HepG2 (cell line): ENCODE measurements around the gene CEP57L1. TPM values are rescaled to one million over a fixed set of nuclear protein-coding genes. Genes with fewer than 3 reads are reported as not detected.

Experiments
- ATF1 ChIP-seq: IDR thresholded peaks from 2 replicates; pipeline ENCODE4 v1.6.1; 2016; ENCODE audit warnings: mild to moderate bottlenecking, control low read depth
- KLF13 ChIP-seq: sonication (generic); formaldehyde crosslinking; IDR thresholded peaks from 2 replicates; pipeline ENCODE4 v1.4.0; 2020; ENCODE audit warnings: mild to moderate bottlenecking, missing genetic modification reagents
- MIER2 ChIP-seq: IDR thresholded peaks from 2 replicates; pipeline ENCODE4 v1.6.1; 2016; ENCODE audit warnings: missing biosample characterization, missing genetic modification reagents
- RCOR2 ChIP-seq: IDR thresholded peaks from 2 replicates; pipeline ENCODE4 v1.6.1; 2016; ENCODE audit warnings: missing biosample characterization, missing genetic modification reagents
- RFX1 ChIP-seq: fragments of 450-650 bp; IDR thresholded peaks from 2 replicates; pipeline ENCODE4 v1.6.1; 2017
- SRF ChIP-seq: IDR thresholded peaks from 2 replicates; pipeline ENCODE4 v1.6.1; 2011; ENCODE audit warnings: mild to moderate bottlenecking, low read depth, low read length, moderate library complexity
- SSRP1 ChIP-seq: IDR thresholded peaks from 2 replicates; pipeline ENCODE4 v1.6.1; 2016; ENCODE audit warnings: control low read depth
- TEAD3 ChIP-seq: optimal IDR thresholded peaks from 2 replicates; pipeline ENCODE3; 2016; ENCODE audit warnings: borderline replicate concordance
- TMF1 ChIP-seq: sonication (generic); formaldehyde crosslinking; IDR thresholded peaks from 2 replicates; pipeline ENCODE4 v1.8.1; 2022; ENCODE audit warnings: low read depth, missing genetic modification reagents
- TRIM24 ChIP-seq: sonication (generic); formaldehyde crosslinking; IDR thresholded peaks from 2 replicates; pipeline ENCODE4 v1.8.0; 2022; ENCODE audit warnings: mild to moderate bottlenecking, missing genetic modification reagents
- WIZ ChIP-seq: sonication (generic); formaldehyde crosslinking; IDR thresholded peaks from 2 replicates; pipeline ENCODE4 v1.5.1; 2020; ENCODE audit warnings: mild to moderate bottlenecking, missing genetic modification reagents
- ZBTB38 ChIP-seq: sonication (generic); formaldehyde crosslinking; IDR thresholded peaks from 2 replicates; pipeline ENCODE4 v1.5.1; 2020; ENCODE audit warnings: mild to moderate bottlenecking, missing genetic modification reagents
- ZFP82 ChIP-seq: sonication (generic); formaldehyde crosslinking; IDR thresholded peaks from 2 replicates; pipeline ENCODE4 v1.5.1; 2020; ENCODE audit warnings: mild to moderate bottlenecking, missing genetic modification reagents, borderline replicate concordance
- ZNF136 ChIP-seq: sonication (generic); formaldehyde crosslinking; IDR thresholded peaks from 2 replicates; pipeline ENCODE4 v1.8.1; 2022; ENCODE audit warnings: low read depth, mild to moderate bottlenecking, moderate library complexity, missing genetic modification reagents
- ZNF335 ChIP-seq: sonication (generic); formaldehyde crosslinking; IDR thresholded peaks from 2 replicates; pipeline ENCODE4 v1.4.0; 2020; ENCODE audit warnings: missing genetic modification reagents
- ZNF496 ChIP-seq: sonication (generic); formaldehyde crosslinking; IDR thresholded peaks from 2 replicates; pipeline ENCODE4 v1.8.1; 2023; ENCODE audit warnings: mild to moderate bottlenecking, moderate library complexity, missing genetic modification reagents; ENCODE audit not compliant: insufficient replicate concordance
- ZNF501 ChIP-seq: sonication (generic); formaldehyde crosslinking; IDR thresholded peaks from 2 replicates; pipeline ENCODE4 v1.5.1; 2020; ENCODE audit warnings: mild to moderate bottlenecking, moderate library complexity, missing genetic modification reagents
- polyA plus RNA-seq, 8 experiments: library from polyadenylated mRNA; depleted of rRNA in 3 of 8; stranded (reverse) in 7 of 8; unstranded in 1 of 8; fragments of >200 nt; fragmentation: Illumina TruSeq in 4 of 8; extraction: Trizol in 4 of 8; gene quantifications; 2 replicates each; pipeline versions ENCODE4 v1.2.1 to v1.2.3, GENCODE V29; 2011 to 2016; ENCODE audit warnings: low read depth in 4 of 8, missing spikeins in 1 of 8, mixed read lengths in 1 of 8; ENCODE audit not compliant: insufficient read depth in 1 of 8
- total RNA-seq, 5 experiments: library from RNA; depleted of rRNA; stranded (reverse); fragments of >200 nt; fragmentation: Illumina TruSeq; extraction: Trizol; gene quantifications; 2 replicates each; pipeline ENCODE4 v1.2.3, GENCODE V29; 2016; ENCODE audit warnings: low read depth in 1 of 5
- TF ChIP-seq, protein P1 (sequence below): sonication (generic); formaldehyde crosslinking; IDR thresholded peaks from 2 replicates; pipeline ENCODE4 v1.4.0; 2020; ENCODE audit warnings: mild to moderate bottlenecking, missing genetic modification reagents
- TF ChIP-seq, protein P2 (sequence below): conservative IDR thresholded peaks from 2 replicates; pipeline ENCODE4 v1.6.1; 2018; ENCODE audit warnings: missing genetic modification reagents
- TF ChIP-seq, protein P3 (sequence below): sonication (generic); formaldehyde crosslinking; IDR thresholded peaks from 2 replicates; pipeline ENCODE4 v1.4.0; 2020; ENCODE audit warnings: missing genetic modification reagents, mild to moderate bottlenecking, borderline replicate concordance
- TF ChIP-seq, protein P4 (sequence below): sonication (generic); formaldehyde crosslinking; IDR thresholded peaks from 2 replicates; pipeline ENCODE4 v1.5.0; 2020; ENCODE audit warnings: mild to moderate bottlenecking, missing genetic modification reagents, borderline replicate concordance

Gene CEP57L1
- total and polyA plus RNA-seq, 2 of the 13 experiments (the other 11 are each of a cell fraction or from before 2014, with no cell fraction given), result 7.7 to 15.5 TPM

DNA sequence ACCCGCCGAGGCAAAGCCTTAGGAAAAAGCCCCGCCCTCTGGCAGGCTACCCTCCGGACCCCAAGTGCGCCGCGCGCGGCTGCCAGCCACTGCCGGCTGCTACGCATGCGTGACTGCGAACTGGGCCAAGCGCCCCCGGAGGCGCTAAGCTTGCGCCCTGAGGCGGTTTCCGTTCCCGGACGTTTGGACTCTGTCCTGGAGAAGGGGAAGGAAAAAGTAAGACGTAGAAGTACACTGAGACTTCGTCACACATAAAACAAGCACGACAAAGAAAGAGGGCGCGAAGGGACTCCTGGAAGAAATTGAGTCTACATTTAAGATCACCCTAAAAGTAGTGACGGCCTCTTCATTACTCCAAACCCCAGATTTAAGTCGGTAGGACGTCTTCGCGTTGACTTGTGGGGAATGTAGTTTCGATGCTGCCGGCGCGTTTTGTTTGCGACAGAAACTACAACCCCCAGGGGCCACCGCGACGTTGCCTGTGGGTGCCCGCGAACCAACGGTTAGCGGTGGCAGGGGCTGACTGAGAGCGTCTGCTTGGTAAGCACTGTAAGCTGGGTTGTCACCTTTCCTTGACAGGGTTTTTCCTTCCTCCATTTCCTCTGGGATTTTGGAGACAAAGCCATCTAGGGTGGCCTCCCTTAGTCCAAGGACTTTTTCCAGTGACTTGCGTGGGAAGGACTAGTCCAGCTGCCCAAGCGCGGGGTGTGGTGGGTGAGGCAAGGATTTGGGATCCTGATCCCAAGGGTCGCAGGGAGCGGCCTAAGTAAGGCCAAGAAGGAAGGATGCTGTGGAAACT is at the start of gene CEP57L1 (continued):
- TF ChIP-seq WIZ (CRISPR knock-in tag) (no peak), ZNF335 (CRISPR knock-in tag) (peak; percentile 77; the same call in 1 of the 2 replicates), TMF1 (no peak), ATF1 (CRISPR knock-in tag) (peak; percentile 97), SSRP1 (no peak), MIER2 (CRISPR knock-in tag) (no peak), TRIM24 (CRISPR knock-in tag) (no peak), SRF (0 out of 2 replicates have a peak, but pooled peaks have one; percentile 52), ZNF501 (CRISPR knock-in tag) (peak; percentile 65; the same call in 1 of the 2 replicates), ZNF136 (CRISPR knock-in tag) (no peak; the same call in 1 of the 2 replicates), ZBTB38 (CRISPR knock-in tag) (no peak; the same call in 1 of the 2 replicates), TEAD3 (CRISPR knock-in tag) (peak; percentile 56), RCOR2 (CRISPR knock-in tag) (no peak), ZFP82 (CRISPR knock-in tag) (no peak), RFX1 (no peak), KLF13 (CRISPR knock-in tag) (no peak), ZNF496 (CRISPR knock-in tag) (no peak)
- TF ChIP-seq, protein P1, sequence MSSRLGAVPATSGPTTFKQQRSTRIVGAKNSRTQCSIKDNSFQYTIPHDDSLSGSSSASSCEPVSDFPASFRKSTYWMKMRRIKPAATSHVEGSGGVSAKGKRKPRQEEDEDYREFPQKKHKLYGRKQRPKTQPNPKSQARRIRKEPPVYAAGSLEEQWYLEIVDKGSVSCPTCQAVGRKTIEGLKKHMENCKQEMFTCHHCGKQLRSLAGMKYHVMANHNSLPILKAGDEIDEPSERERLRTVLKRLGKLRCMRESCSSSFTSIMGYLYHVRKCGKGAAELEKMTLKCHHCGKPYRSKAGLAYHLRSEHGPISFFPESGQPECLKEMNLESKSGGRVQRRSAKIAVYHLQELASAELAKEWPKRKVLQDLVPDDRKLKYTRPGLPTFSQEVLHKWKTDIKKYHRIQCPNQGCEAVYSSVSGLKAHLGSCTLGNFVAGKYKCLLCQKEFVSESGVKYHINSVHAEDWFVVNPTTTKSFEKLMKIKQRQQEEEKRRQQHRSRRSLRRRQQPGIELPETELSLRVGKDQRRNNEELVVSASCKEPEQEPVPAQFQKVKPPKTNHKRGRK, result no peak
- TF ChIP-seq, protein P2, sequence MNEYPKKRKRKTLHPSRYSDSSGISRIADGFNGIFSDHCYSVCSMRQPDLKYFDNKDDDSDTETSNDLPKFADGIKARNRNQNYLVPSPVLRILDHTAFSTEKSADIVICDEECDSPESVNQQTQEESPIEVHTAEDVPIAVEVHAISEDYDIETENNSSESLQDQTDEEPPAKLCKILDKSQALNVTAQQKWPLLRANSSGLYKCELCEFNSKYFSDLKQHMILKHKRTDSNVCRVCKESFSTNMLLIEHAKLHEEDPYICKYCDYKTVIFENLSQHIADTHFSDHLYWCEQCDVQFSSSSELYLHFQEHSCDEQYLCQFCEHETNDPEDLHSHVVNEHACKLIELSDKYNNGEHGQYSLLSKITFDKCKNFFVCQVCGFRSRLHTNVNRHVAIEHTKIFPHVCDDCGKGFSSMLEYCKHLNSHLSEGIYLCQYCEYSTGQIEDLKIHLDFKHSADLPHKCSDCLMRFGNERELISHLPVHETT (CRISPR knock-in tag), result no peak; the same call in 1 of the 2 replicates
- TF ChIP-seq, protein P3, sequence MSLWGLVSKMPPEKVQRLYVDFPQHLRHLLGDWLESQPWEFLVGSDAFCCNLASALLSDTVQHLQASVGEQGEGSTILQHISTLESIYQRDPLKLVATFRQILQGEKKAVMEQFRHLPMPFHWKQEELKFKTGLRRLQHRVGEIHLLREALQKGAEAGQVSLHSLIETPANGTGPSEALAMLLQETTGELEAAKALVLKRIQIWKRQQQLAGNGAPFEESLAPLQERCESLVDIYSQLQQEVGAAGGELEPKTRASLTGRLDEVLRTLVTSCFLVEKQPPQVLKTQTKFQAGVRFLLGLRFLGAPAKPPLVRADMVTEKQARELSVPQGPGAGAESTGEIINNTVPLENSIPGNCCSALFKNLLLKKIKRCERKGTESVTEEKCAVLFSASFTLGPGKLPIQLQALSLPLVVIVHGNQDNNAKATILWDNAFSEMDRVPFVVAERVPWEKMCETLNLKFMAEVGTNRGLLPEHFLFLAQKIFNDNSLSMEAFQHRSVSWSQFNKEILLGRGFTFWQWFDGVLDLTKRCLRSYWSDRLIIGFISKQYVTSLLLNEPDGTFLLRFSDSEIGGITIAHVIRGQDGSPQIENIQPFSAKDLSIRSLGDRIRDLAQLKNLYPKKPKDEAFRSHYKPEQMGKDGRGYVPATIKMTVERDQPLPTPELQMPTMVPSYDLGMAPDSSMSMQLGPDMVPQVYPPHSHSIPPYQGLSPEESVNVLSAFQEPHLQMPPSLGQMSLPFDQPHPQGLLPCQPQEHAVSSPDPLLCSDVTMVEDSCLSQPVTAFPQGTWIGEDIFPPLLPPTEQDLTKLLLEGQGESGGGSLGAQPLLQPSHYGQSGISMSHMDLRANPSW (CRISPR knock-in tag), result no peak; the same call in 1 of the 2 replicates
- TF ChIP-seq, protein P4, sequence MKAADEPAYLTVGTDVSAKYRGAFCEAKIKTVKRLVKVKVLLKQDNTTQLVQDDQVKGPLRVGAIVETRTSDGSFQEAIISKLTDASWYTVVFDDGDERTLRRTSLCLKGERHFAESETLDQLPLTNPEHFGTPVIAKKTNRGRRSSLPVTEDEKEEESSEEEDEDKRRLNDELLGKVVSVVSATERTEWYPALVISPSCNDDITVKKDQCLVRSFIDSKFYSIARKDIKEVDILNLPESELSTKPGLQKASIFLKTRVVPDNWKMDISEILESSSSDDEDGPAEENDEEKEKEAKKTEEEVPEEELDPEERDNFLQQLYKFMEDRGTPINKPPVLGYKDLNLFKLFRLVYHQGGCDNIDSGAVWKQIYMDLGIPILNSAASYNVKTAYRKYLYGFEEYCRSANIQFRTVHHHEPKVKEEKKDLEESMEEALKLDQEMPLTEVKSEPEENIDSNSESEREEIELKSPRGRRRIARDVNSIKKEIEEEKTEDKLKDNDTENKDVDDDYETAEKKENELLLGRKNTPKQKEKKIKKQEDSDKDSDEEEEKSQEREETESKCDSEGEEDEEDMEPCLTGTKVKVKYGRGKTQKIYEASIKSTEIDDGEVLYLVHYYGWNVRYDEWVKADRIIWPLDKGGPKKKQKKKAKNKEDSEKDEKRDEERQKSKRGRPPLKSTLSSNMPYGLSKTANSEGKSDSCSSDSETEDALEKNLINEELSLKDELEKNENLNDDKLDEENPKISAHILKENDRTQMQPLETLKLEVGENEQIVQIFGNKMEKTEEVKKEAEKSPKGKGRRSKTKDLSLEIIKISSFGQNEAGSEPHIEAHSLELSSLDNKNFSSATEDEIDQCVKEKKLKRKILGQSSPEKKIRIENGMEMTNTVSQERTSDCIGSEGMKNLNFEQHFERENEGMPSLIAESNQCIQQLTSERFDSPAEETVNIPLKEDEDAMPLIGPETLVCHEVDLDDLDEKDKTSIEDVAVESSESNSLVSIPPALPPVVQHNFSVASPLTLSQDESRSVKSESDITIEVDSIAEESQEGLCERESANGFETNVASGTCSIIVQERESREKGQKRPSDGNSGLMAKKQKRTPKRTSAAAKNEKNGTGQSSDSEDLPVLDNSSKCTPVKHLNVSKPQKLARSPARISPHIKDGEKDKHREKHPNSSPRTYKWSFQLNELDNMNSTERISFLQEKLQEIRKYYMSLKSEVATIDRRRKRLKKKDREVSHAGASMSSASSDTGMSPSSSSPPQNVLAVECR (CRISPR knock-in tag), result peak; percentile 31; the same call in 1 of the 2 replicates
